NB4 (cell line): ENCODE results near the gene FAM53B.

ENCODE experiments used
- POLR2A ChIP-seq: IDR thresholded peaks from 2 replicates; pipeline ENCODE4 v1.6.1; 2011; ENCODE audit warnings: mild to moderate bottlenecking; ENCODE audit not compliant: insufficient read length; ENCODE audit errors: extremely low read depth
- TF ChIP-seq, protein P1 (sequence below): IDR thresholded peaks from one replicate; pipeline ENCODE4 v1.5.1; 2012; ENCODE audit warnings: low read depth, low read length
- TF ChIP-seq, protein P2 (sequence below): IDR thresholded peaks from 2 replicates; pipeline ENCODE4 v1.6.1; 2011; ENCODE audit warnings: low read depth, low read length

DNA sequence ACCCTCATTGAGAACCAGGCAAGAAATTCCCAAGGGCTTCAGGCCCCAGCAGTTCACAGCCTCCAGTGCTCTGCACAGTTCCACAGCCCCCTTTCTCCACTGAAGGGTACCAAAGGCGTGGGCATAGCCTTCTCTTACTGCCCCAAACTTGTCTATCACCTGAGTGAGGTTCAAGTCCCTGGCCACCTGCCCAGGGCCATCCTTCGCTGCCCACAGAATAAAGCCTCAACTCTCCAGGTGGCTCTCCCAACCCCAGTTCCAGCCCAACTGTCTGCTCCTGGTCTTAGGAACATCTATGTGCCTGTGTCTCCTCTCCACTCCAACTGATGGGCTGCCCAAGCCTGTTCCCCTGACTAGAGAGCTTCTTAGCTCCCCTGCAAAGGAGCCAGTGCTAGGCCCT lies 79.1 kb downstream of the FAM53B start:
- TF ChIP-seq, protein P1, sequence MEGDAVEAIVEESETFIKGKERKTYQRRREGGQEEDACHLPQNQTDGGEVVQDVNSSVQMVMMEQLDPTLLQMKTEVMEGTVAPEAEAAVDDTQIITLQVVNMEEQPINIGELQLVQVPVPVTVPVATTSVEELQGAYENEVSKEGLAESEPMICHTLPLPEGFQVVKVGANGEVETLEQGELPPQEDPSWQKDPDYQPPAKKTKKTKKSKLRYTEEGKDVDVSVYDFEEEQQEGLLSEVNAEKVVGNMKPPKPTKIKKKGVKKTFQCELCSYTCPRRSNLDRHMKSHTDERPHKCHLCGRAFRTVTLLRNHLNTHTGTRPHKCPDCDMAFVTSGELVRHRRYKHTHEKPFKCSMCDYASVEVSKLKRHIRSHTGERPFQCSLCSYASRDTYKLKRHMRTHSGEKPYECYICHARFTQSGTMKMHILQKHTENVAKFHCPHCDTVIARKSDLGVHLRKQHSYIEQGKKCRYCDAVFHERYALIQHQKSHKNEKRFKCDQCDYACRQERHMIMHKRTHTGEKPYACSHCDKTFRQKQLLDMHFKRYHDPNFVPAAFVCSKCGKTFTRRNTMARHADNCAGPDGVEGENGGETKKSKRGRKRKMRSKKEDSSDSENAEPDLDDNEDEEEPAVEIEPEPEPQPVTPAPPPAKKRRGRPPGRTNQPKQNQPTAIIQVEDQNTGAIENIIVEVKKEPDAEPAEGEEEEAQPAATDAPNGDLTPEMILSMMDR = no peak
- no peak for TF ChIP-seq POLR2A
- TF ChIP-seq, protein P2, sequence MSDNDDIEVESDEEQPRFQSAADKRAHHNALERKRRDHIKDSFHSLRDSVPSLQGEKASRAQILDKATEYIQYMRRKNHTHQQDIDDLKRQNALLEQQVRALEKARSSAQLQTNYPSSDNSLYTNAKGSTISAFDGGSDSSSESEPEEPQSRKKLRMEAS = no peak
